SK-N-MC (cell line): ENCODE results near the gene COQ3.
A peak's percentile ranks its signal among the peaks of the same experiment; 100 is the strongest.

Source experiments
- EZH2 ChIP-seq: fragments of 200-600 bp; sonication (generic); IDR thresholded peaks from one replicate; pipeline ENCODE4 v1.6.1; 2017; ENCODE audit warnings: antibody characterized with exemption
- FOXP2 ChIP-seq: optimal IDR thresholded peaks from 2 replicates; pipeline ENCODE3; 2011; ENCODE audit warnings: mild to moderate bottlenecking, moderate library complexity; ENCODE audit not compliant: insufficient read depth; ENCODE audit errors: extremely low read length, control extremely low read depth
- POLR2AphosphoS5 ChIP-seq: IDR thresholded peaks from 2 replicates; pipeline ENCODE4 v1.6.1; 2012; ENCODE audit warnings: mild to moderate bottlenecking, low read depth, low read length, borderline replicate concordance

GRCh38 chr6:99349171-99350141, 44.5 kb downstream of the COQ3 start, which contains the start of gene FAXC:
- TF ChIP-seq EZH2, result no peak
- TF ChIP-seq POLR2AphosphoS5, result peak; percentile 8; the same call in 1 of the 2 replicates
- no peak for TF ChIP-seq FOXP2
